ENCODE data around the gene FGFR4. TPM values are rescaled to one million over a fixed set of nuclear protein-coding genes. Genes with fewer than 3 reads are reported as not detected.

Gene FGFR4
- 17.5 to 24.2 TPM (median 21.4 TPM) in 5 replicates for total RNA-seq (2022; extraction: Qiagen RNA extraction)

GRCh38 chr5:177086654-177087397 lies at the start of gene FGFR4:
Gene FGFR4, plus strand, starts transcription at chr5:177086915. Its CDS starts 2,688 bp downstream, at chr5:177089603.

DNA sequence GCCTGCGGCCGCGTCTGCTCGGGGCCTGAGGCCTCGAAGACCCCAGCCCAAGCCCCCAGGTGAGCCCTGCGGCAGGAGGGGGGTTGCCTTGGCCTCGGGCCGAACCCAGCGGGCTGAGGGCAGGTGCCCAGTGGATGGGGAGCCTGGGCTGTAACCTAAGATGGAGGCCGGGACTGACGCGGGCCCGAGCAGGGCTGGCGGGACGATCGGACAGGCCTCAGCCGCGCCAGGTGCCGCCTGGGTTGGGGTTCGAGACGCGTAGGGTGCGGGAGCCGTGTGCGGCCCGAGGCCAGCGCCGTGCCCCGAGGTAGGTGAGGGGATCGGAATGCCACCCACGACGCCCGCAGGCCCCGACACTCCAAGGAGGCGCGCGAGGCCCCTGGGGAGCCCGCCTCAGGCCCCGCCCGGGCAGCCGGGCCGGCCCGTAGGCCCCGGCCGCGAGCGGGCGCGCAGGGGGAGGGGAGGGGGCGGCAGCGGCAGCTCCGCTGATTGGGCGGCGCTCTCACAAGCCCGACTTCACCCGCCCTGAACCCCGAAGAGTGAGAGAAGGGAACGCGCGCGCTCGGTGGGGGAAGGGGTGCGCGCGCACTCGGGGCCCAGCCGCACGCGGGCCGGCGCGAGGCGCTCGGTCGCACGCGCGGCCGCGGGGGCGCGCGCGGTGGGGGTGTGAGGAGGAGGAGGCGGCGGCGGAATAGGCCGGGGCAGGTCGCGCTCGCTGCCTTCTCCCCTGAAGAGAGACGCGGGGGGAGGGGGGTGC lies 46.6 kb downstream of the FGFR4 start, which contains the start of gene NSD1:
Gene NSD1 (plus strand): TSS at position 678 of the 757 bp plus-strand sequence. CDS start 1,331 bp downstream, outside the sequence.

Other genes starting within 250 kb of the FGFR4 start
- gene HK3, start 187.6 kb upstream of the FGFR4 start, total RNA-seq (2022; extraction: Qiagen RNA extraction) = 0.02 to 0.07 TPM in 2 of 5 replicates, not detected in the others
- 38.6 to 45.1 TPM (median 42.2 TPM) in 5 replicates for gene UIMC1, start 80.1 kb upstream of the FGFR4 start, total RNA-seq (2022; extraction: Qiagen RNA extraction)
- 8.3 to 10.5 TPM (median 9.6 TPM) in 5 replicates for gene ZNF346, start 64.2 kb upstream of the FGFR4 start, total RNA-seq (2022; extraction: Qiagen RNA extraction)
- gene NSD1, start 46.9 kb downstream of the FGFR4 start, total RNA-seq (2022; extraction: Qiagen RNA extraction) = 16.9 to 21.9 TPM (median 19.9 TPM) in 5 replicates
- gene RAB24, start 216.8 kb downstream of the FGFR4 start, total RNA-seq (2022; extraction: Qiagen RNA extraction) = 20.6 to 26.7 TPM (median 23.9 TPM) in 5 replicates
- gene PRELID1, start 216.9 kb downstream of the FGFR4 start, total RNA-seq (2022; extraction: Qiagen RNA extraction) = 272 to 393 TPM (median 364 TPM) in 5 replicates
- gene MXD3, start 225.0 kb downstream of the FGFR4 start, total RNA-seq (2022; extraction: Qiagen RNA extraction) = 13.2 to 22.0 TPM (median 19.7 TPM) in 5 replicates